HG03103 (cell line): Measurements from ENCODE around the gene TMEM178B.

Source experiments
- ATAC-seq: cut with Tn5 transposase; IDR thresholded peaks from one replicate; pipeline ENCODE4 v1.9.1; 2021; ENCODE audit warnings: low read depth; ENCODE audit not compliant: unreplicated experiment

Gene TMEM178B

DNA sequence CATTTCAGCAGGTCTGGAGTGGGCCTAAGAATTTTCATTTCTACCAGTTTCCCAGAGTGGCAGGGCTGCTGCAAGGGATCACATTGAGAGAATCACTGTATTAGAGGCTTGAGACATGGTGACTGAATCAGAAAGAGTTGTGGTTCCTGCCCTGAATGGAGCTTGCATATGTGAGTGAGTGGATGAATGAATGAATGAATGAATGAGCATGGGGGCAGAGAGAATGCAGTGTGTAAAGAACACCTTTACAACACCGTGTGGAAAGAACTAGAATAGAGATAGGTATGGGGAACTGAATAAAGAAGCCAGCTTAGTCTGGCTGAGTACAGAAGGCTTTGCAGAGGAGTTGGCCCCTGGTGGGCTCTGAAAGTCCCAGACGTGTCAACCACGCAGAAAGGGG lies 334.6 kb downstream of the TMEM178B start:
- no peak for ATAC-seq

- no peak for ATAC-seq
Measured at GRCh38 chr7:141409219-141409618, 335.4 kb downstream of the TMEM178B start.

GRCh38 chr7:141409801-141410329 lies 336.0 kb downstream of the TMEM178B start:
- no peak for ATAC-seq

DNA sequence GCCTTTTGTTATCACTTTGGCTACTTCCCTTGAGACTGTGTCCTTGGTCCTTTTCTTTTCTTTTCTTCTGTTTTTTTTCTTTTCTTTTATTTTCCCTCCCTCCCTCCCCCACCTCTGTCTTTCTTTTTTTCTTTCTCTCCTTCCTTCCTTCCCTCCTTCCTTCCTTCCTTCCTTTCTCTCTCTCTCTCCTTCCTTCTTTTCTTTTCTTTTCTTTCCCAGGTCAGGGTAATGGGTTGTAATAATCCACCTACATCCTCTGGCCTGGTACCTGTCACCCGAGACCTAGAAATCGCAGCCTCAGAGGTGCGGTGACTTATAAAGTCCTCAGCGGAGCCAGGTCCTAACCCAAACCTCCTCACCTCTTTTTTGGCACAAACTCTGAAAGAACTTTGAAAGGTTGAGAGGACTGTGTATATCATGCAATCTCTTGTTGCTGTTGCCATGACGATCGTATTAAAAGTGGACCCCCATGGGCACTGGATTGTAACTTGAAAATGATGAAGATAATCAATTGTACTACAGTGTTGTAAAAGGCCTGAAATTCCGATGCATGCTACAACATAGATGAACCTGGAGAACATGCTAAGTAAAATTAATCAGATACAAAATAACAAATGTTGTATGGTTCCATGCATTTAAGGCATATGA lies 336.6 kb downstream of the TMEM178B start:
- no peak for ATAC-seq

GRCh38 chr7:141411133-141411532 lies 337.3 kb downstream of the TMEM178B start:
- no peak for ATAC-seq

DNA sequence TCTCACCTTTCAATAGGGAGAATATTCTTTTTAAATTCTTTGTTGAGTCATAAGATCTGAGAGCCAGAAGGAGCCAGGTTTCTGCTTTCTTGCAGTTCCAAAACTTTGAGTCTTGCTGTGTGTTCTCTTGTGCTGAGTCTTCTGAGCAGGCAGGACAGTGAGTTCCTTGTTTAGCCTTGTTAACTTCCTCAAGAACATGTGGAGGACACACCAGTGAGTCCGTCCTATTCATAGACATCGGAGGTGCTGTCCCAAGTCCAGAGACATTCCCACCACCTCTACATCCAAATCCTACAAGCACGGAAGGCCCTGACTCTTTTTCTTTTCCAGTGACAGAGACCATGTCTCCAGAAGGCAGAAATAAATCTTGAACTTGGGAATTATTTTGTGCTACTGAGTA lies 342.1 kb downstream of the TMEM178B start:
- no peak for ATAC-seq

DNA sequence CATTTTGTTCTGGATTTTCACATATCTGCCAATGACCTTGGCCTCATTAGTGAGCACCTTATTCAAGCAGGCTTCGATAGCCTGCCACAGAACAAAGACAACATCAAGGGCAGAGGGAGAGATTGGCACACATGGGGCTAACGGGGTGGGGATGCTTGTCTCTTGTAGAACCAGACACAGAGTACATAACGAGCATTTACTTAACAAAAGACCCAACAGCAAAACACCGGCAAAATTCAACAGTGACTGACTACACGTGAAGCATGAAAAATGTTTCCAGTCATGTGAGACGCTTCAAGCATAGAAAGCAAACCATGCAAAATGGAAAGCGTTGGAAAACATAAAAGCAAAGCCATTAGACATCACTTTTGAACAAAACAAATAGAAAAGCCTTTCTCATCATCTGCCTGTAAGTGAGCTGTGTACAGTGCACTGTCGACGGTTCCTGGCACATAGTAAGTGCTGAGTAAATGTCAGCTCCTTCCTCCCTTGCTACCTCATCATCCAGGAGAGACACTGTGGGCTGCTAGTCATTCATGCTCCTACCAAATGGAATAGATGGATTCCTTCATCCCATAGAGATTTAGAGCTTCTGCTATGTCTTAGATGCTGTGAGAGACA lies 342.9 kb downstream of the TMEM178B start:
- ATAC-seq = no peak

DNA sequence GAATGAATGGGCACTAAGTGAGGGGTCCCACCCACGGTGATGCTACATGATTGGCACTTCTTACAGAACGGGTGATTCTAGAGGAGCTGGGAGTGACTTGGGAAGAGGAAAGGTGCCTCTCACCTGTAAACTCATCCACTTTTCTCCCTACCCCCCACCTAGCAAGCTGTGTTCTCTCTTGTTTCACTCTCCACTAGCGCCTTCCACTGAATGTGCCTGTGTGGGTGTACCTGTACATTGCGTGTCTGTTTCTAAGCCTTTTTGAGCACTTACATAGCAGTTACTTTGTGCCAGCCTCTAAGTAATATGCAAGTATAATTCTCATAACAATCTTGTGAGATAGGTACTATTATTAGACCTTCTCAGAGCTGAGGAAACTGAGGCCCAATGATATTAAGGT lies 343.6 kb downstream of the TMEM178B start:
- no peak for ATAC-seq

- no peak for ATAC-seq
Measured at GRCh38 chr7:141418066-141418465, 344.2 kb downstream of the TMEM178B start.

DNA sequence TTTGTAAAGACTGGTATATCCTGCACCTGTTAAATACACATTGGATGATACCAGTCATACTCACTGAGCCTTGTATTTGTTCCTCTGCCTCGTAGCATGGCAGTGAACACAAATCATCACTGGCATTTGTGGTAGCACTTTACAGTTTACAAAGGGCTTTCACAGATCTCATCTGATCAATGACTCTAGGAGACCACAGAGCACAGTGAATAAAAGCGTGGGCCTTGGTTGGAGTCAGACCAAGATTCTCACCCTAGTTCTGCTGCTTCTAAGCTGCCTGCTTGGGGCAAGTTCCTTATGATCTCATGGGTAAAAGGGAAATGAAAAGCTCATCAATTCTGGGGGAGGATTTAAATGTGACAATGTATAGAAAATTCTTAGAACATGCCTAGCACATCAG lies 347.4 kb downstream of the TMEM178B start:
- ATAC-seq = no peak

DNA sequence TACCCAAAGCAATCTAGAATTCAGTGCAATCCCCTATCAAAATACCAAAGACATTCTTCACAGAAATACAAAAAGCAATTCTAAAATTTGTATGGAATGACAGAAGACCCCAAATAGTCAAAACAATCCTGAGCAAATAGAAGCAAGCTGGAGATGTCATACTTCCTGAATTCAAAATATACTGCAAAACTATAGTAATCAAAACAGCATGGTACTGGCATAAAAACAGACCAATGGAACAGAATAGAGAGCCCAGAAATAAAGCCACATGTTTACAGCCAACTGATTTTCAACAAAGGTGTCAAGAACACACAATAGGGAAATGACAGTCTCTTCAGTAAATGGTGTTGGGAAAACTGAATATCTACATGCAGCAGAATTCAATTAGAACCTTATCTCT lies 353.3 kb downstream of the TMEM178B start:
- ATAC-seq = no peak

DNA sequence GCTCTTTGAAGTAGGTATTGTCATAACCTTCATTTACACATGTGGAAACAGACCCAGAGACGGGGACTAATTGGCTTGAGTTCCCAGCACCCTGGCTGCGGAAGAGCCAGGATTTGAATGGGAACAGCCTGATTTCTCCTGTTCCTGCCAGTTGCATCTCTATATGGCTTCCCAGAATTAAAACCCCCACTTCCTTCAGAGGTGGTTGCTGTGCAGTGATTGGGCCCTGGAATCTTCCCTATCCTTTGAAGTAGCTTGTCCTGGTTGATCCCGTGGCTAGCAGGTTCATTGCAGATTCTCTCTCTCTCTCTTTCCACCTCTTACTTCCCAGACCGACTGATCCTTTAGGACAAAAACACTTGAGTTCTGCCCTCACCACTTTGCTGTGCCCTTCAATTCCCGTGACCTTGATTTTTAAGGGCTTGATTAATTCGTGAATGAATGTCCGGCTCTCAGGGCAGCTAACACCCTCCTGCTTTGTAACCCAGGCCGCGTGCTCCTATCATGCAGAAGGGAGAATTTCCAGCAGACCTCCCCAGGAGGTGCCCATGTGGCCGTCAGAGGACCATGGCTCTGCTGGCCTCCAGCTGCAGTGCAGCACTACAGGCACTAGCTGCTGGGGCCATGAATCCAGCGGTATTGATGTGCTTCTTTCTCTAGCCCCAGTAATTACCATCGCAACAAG lies 356.7 kb downstream of the TMEM178B start:
- ATAC-seq = no peak

GRCh38 chr7:141431140-141431479 lies 357.2 kb downstream of the TMEM178B start:
- ATAC-seq = no peak

- no peak for ATAC-seq
Measured at GRCh38 chr7:141431711-141432110, 357.8 kb downstream of the TMEM178B start.

DNA sequence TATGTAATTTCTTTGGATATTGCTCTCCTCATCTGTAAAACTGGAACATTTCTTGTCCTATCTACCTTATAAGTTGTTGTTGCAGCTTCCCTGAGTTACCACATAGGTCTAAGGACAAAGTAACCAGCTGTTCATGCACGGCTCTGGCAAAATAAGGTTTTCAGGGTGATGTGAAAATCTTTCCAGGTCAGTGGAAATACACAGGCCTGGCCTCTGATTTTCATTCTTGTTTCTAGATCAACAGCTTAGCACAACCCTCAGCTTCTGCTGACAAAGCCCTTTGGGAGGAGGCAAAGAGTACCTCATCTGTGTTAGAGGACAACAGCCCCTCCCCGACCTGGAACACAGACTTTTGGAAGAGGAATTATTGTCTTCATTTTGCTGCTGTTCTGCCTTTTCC lies 359.8 kb downstream of the TMEM178B start:
- no peak for ATAC-seq

- no peak for ATAC-seq
Measured at GRCh38 chr7:141436139-141436538, 362.3 kb downstream of the TMEM178B start.

- no peak for ATAC-seq
Measured at GRCh38 chr7:141436575-141437075, 362.8 kb downstream of the TMEM178B start.

- no peak for ATAC-seq
Measured at GRCh38 chr7:141439164-141439563, 365.3 kb downstream of the TMEM178B start.

- no peak for ATAC-seq
Measured at GRCh38 chr7:141439776-141440175, 365.9 kb downstream of the TMEM178B start.

DNA sequence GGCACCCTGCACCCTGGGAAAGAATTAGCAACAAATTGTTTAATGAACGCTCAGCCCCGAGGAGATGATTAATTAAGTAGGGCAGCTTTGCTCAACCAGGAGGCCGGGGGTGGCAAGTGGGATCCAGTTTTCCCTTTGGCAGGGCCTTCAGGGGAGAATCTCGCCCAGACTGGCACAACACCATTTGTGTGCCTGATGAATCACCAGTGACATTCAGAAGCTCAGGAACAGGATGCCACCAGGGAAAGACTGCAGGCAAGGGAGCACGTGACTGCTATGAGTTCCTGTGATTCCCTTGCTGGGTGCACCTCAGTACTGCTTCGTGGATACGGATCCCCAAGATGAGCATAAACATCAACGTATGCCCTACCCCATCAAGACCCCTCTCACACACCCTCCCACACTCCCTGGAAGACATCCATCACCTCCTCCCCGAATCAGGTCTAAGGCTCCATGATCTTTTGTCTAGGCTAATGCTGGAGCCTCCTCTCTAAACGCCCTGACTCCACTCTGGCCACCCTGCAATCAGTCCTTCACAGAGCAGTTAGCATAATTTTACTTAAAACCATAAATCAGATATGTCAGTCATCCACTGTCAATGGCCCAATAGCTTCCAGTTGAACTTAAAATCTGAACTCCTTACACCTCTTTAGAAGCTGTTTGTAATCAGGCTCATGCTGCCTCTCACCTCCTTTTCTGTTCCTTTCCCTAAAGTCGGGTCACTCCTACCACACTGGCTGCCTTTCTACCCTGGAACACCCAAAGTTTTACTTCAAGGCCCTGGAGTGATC lies 368.2 kb downstream of the TMEM178B start:
- no peak for ATAC-seq

DNA sequence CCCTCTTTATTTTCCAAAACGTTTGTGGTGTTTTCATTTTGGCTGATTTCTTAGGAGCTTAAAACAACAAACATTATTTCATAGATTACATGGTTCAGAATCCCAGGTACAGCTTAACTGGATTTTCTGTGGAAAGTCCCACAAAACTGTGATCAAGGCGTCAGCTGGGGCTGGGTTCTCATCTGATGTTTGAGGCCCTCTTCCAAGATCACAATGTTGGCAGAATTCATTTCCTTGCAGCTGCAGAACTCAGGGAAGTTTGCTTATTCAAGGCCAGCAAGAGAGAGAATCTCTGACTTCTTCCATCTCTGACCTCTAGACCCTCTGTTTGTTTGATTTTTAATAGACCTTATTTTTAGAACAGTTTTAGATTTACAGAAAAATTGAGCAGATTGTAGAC lies 368.9 kb downstream of the TMEM178B start:
- no peak for ATAC-seq
